Neural crest cell (in vitro differentiated cells): ENCODE measurements around the gene MAP3K7CL. TPM values are rescaled to one million over a fixed set of nuclear protein-coding genes. Genes with fewer than 3 reads are reported as not detected.

ENCODE experiments used
- DNase-seq: peaks from one replicate; pipeline ENCODE4 v3.0.0; 2021; ENCODE audit warnings: low read depth, mixed read lengths, low spot score
- H3K27ac Mint-ChIP-seq: one replicate; pipeline ENCODE4 v1.8.0; 2021; ENCODE audit warnings: mild to moderate bottlenecking, mixed read lengths; ENCODE audit not compliant: unreplicated experiment
- H3K27me3 Mint-ChIP-seq: 2 replicates; pipeline ENCODE4 v1.8.0; 2021; ENCODE audit warnings: low read depth, mild to moderate bottlenecking, mixed read lengths
- H3K36me3 Mint-ChIP-seq: 2 replicates; pipeline ENCODE4 v1.8.0; 2021; ENCODE audit warnings: low read depth, mild to moderate bottlenecking, mixed read lengths
- H3K4me1 Mint-ChIP-seq: 2 replicates; pipeline ENCODE4 v1.8.0; 2021; ENCODE audit warnings: mixed read lengths
- H3K4me3 Mint-ChIP-seq: one replicate; pipeline ENCODE4 v1.8.0; 2021; ENCODE audit warnings: mild to moderate bottlenecking, mixed read lengths
- H3K9me3 Mint-ChIP-seq: 2 replicates; pipeline ENCODE4 v1.8.0; 2021; ENCODE audit warnings: mixed read lengths
- CTCF ChIP-seq: fragments of 200-600 bp; sonication (generic); conservative IDR thresholded peaks from 2 replicates; pipeline ENCODE4 v1.5.0; 2021; ENCODE audit warnings: antibody characterized with exemption, mild to moderate bottlenecking
- total RNA-seq: library from RNA; stranded (reverse); gene quantifications from 2 replicates; pipeline ENCODE4 v1.2.1, GENCODE V29; 2021

MAP3K7CL gene
- total RNA-seq, 1 donor from 2014 or later = not detected

- no peaks in the 10 kb centered on the region for H3K36me3 Mint-ChIP-seq
- H3K9me3 Mint-ChIP-seq = no peaks in the 10 kb centered on the region
- TF ChIP-seq CTCF = no peak
- no peak overlapping the region for H3K4me3 Mint-ChIP-seq
- peaks cover 5% of the 10 kb centered on the region for H3K4me1 Mint-ChIP-seq
- H3K27ac Mint-ChIP-seq = no peak overlapping the region
- no peaks in the 10 kb centered on the region for H3K27me3 Mint-ChIP-seq
- DNase-seq = no peak
Observed at GRCh38 chr21:29170944-29171343, 40.5 kb downstream of the MAP3K7CL start.

DNA sequence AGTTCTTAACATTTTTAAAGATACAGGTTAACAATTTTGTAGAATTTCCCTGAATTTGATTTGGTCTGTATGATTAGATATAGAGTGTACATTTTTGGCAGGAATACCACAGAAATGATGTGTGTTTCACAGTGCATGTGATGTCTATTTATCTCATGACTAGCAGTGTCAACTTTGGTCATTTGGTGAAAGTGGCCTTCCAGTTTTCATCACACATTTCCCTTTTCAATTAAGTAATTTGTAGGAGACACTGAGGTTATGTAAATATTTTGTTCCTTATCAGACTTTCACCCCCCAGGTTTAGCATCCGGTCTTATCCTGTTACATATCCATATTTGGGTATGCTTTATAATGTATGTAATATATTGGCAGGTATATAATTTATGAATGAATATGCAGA is 41.8 kb downstream of the MAP3K7CL start:
- no peak for TF ChIP-seq CTCF
- no peaks in the 10 kb centered on the region for H3K36me3 Mint-ChIP-seq
- H3K4me1 Mint-ChIP-seq = peaks cover 5% of the 10 kb centered on the region
- H3K27ac Mint-ChIP-seq = no peak overlapping the region
- no peak for DNase-seq
- no peak overlapping the region for H3K4me3 Mint-ChIP-seq
- H3K9me3 Mint-ChIP-seq = no peaks in the 10 kb centered on the region
- no peaks in the 10 kb centered on the region for H3K27me3 Mint-ChIP-seq

GRCh38 chr21:29174607-29175013 is 44.2 kb downstream of the MAP3K7CL start:
- peaks cover 5% of the 10 kb centered on the region for H3K4me1 Mint-ChIP-seq
- no peaks in the 10 kb centered on the region for H3K27me3 Mint-ChIP-seq
- H3K27ac Mint-ChIP-seq = no peak overlapping the region
- H3K4me3 Mint-ChIP-seq = no peak overlapping the region
- no peak for DNase-seq
- no peaks in the 10 kb centered on the region for H3K36me3 Mint-ChIP-seq
- no peak for TF ChIP-seq CTCF
- no peaks in the 10 kb centered on the region for H3K9me3 Mint-ChIP-seq

- TF ChIP-seq CTCF = no peak
- DNase-seq = no peak
Observed at GRCh38 chr21:29175408-29176134, 45.1 kb downstream of the MAP3K7CL start.

DNA sequence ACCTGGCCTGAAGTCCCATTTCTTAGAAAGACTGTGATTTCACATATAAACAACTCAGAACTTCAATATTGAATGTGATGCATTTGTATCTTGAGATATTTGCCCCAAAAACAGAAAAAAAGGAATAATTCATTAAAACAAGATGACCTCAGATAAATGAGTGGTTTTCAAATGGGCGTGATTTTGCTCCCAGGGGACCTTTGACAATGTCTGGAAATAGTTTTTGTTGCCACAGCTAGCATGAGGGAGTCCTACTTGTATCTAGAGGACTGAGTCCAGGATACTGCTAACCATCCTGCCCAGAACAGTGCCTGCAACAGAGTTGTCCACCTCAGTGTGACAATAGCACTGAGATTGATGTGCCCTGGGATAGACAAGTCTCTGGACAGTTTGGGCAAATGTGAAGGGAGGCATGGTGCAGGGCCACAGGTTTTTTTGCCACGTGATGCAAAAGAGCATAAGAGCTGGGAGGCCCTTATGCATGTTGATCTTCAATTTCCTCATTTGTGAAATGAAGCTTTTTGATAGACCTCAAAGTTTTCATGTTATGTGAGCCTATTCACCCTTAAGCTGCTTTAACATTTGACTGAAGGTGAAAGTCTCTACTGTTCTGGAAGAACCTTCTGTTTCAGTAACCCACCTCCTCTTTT is 46.2 kb downstream of the MAP3K7CL start:
- Mint-ChIP-seq H3K4me1 (peaks cover 5% of the 10 kb centered on the region), H3K27ac (no peak overlapping the region), H3K9me3 (no peaks in the 10 kb centered on the region), H3K36me3 (no peaks in the 10 kb centered on the region), H3K4me3 (no peak overlapping the region), H3K27me3 (no peaks in the 10 kb centered on the region)
- no peak for TF ChIP-seq CTCF
- no peak for DNase-seq

More at GRCh38 chr21:29175408-29176134, 45.1 kb downstream of the MAP3K7CL start:
- Mint-ChIP-seq H3K27me3 (no peaks in the 10 kb centered on the region), H3K36me3 (no peaks in the 10 kb centered on the region), H3K4me3 (no peak overlapping the region), H3K27ac (no peak overlapping the region), H3K9me3 (no peaks in the 10 kb centered on the region), H3K4me1 (peaks cover 5% of the 10 kb centered on the region)
